ENCODE results near the gene ERG.

DNA sequence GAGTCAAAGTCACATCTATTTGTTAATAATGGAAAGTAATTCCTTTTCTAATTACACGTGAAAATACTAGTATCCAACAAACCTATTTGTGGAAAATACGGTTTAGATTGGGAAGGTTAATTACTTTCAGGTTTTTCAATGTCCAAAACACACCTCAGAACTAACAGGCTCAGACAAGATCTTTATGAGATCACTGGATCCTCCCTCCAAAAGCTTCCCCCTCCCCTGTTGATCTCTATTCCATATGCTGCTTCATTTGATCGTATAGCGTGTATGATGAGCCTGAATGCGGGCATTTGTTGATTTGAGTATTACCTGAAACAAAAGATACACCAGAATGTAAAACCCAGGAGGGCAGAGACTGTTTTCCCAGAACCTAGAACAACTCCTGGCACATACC lies 26.5 kb downstream of the ERG start:
- TF ChIP-seq, protein P1, sequence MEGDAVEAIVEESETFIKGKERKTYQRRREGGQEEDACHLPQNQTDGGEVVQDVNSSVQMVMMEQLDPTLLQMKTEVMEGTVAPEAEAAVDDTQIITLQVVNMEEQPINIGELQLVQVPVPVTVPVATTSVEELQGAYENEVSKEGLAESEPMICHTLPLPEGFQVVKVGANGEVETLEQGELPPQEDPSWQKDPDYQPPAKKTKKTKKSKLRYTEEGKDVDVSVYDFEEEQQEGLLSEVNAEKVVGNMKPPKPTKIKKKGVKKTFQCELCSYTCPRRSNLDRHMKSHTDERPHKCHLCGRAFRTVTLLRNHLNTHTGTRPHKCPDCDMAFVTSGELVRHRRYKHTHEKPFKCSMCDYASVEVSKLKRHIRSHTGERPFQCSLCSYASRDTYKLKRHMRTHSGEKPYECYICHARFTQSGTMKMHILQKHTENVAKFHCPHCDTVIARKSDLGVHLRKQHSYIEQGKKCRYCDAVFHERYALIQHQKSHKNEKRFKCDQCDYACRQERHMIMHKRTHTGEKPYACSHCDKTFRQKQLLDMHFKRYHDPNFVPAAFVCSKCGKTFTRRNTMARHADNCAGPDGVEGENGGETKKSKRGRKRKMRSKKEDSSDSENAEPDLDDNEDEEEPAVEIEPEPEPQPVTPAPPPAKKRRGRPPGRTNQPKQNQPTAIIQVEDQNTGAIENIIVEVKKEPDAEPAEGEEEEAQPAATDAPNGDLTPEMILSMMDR (IDR thresholded peaks at IDR 0.05) = no peak
- TF ChIP-seq, protein P2, sequence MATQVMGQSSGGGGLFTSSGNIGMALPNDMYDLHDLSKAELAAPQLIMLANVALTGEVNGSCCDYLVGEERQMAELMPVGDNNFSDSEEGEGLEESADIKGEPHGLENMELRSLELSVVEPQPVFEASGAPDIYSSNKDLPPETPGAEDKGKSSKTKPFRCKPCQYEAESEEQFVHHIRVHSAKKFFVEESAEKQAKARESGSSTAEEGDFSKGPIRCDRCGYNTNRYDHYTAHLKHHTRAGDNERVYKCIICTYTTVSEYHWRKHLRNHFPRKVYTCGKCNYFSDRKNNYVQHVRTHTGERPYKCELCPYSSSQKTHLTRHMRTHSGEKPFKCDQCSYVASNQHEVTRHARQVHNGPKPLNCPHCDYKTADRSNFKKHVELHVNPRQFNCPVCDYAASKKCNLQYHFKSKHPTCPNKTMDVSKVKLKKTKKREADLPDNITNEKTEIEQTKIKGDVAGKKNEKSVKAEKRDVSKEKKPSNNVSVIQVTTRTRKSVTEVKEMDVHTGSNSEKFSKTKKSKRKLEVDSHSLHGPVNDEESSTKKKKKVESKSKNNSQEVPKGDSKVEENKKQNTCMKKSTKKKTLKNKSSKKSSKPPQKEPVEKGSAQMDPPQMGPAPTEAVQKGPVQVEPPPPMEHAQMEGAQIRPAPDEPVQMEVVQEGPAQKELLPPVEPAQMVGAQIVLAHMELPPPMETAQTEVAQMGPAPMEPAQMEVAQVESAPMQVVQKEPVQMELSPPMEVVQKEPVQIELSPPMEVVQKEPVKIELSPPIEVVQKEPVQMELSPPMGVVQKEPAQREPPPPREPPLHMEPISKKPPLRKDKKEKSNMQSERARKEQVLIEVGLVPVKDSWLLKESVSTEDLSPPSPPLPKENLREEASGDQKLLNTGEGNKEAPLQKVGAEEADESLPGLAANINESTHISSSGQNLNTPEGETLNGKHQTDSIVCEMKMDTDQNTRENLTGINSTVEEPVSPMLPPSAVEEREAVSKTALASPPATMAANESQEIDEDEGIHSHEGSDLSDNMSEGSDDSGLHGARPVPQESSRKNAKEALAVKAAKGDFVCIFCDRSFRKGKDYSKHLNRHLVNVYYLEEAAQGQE (IDR thresholded peaks at IDR 0.05; ENCODE audit: low read depth, low read length) = no peak
- TF ChIP-seq POLR2AphosphoS5 (IDR thresholded peaks at IDR 0.05; ENCODE audit: low read depth, low read length) = no peak
- TF ChIP-seq, protein P3, sequence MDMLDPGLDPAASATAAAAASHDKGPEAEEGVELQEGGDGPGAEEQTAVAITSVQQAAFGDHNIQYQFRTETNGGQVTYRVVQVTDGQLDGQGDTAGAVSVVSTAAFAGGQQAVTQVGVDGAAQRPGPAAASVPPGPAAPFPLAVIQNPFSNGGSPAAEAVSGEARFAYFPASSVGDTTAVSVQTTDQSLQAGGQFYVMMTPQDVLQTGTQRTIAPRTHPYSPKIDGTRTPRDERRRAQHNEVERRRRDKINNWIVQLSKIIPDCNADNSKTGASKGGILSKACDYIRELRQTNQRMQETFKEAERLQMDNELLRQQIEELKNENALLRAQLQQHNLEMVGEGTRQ (IDR thresholded peaks at IDR 0.05; ENCODE audit: borderline replicate concordance, low read depth, low read length) = no peak
